ENCODE data around the gene BPIFB2.

DNA sequence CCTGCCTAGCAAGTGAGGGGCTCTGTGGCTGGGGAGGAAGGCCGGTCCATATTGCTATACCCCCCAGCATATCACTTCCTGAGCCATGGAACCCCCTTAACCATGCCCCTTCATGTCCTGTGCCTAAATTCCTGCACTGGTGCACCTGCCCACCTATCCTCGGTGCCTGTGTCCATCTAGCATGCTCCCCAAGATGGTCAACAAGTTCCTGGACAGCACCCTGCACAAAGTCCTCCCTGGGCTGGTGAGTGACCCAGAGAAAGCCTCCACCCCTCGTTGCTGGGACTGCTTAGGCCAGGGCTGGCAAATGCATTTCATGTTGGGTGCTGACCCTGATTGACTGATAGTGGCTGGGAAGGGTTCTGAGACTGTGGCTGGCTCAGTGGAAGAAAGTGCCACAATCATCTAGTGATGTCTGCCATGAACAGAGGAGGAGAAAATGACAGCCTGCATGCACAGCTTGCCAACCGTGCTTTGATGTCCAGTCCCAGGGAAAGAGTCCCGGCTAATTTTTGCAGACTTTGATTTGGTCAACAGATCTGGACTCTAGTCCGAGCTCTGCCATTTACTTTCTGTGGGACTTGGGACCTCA is 27.5 kb downstream of the BPIFB2 start:
- no peak for TF ChIP-seq ETV6 (conservative IDR thresholded peaks at IDR 0.05 in 1 of 2, IDR thresholded peaks at IDR 0.05 in 1 of 2; ENCODE audit: borderline replicate concordance in 1 of 2, low read depth in 1 of 2)
- no peak for TF ChIP-seq ZNF24 (IDR thresholded peaks at IDR 0.05)
- no peak for TF ChIP-seq CBFB (IDR thresholded peaks at IDR 0.05; ENCODE audit: low read depth)
- TF ChIP-seq SMC3 (IDR thresholded peaks at IDR 0.05; ENCODE audit: borderline replicate concordance, low read length), result no peak
- no peak for TF ChIP-seq RCOR1 (conservative IDR thresholded peaks at IDR 0.05; ENCODE audit: low read depth, low read length)
- TF ChIP-seq, protein P1, sequence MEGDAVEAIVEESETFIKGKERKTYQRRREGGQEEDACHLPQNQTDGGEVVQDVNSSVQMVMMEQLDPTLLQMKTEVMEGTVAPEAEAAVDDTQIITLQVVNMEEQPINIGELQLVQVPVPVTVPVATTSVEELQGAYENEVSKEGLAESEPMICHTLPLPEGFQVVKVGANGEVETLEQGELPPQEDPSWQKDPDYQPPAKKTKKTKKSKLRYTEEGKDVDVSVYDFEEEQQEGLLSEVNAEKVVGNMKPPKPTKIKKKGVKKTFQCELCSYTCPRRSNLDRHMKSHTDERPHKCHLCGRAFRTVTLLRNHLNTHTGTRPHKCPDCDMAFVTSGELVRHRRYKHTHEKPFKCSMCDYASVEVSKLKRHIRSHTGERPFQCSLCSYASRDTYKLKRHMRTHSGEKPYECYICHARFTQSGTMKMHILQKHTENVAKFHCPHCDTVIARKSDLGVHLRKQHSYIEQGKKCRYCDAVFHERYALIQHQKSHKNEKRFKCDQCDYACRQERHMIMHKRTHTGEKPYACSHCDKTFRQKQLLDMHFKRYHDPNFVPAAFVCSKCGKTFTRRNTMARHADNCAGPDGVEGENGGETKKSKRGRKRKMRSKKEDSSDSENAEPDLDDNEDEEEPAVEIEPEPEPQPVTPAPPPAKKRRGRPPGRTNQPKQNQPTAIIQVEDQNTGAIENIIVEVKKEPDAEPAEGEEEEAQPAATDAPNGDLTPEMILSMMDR (IDR thresholded peaks at IDR 0.05 in 2 of 3, conservative IDR thresholded peaks at IDR 0.05 in 1 of 3; ENCODE audit: control insufficient read depth in 2 of 3, extremely low read depth in 1 of 3, insufficient read depth in 1 of 3, low read depth in 3 of 3, low read length in 3 of 3), result no peak
- TF ChIP-seq KDM1A (IDR thresholded peaks at IDR 0.05; ENCODE audit: borderline replicate concordance), result no peak
- no peak for TF ChIP-seq RELA (IDR thresholded peaks at IDR 0.05; ENCODE audit: borderline replicate concordance, partially characterized antibody)
- TF ChIP-seq KAT2A (conservative IDR thresholded peaks at IDR 0.05; ENCODE audit: control insufficient read depth, low read depth, low read length), result no peak
- no peak for TF ChIP-seq NFXL1 (IDR thresholded peaks at IDR 0.05; ENCODE audit: borderline replicate concordance)
- TF ChIP-seq MYB (IDR thresholded peaks at IDR 0.05; ENCODE audit: borderline replicate concordance, low read depth, low read length), result no peak
- TF ChIP-seq REST (IDR thresholded peaks at IDR 0.05; ENCODE audit: low read depth, low read length), result no peak
- TF ChIP-seq ASH2L (IDR thresholded peaks at IDR 0.05; ENCODE audit: borderline replicate concordance, low read depth), result no peak
- no peak for TF ChIP-seq BRCA1 (IDR thresholded peaks at IDR 0.05; ENCODE audit: low read depth, low read length)

Measured in GM12878 (cell line).